GM12865 (cell line): ENCODE measurements around the gene KLHL6.

Source experiments
- DNase-seq: peaks from one replicate; pipeline ENCODE4 v3.0.0; 2010; ENCODE audit warnings: low read depth
- H3K4me3 ChIP-seq: 2 replicates; pipeline ENCODE4 v1.5.1; 2011; ENCODE audit warnings: mild to moderate bottlenecking, low read depth, low read length, control low read depth
- TF ChIP-seq, protein P1 (sequence below): IDR thresholded peaks from 2 replicates; pipeline ENCODE4 v1.5.1; 2011; ENCODE audit warnings: low read length, control low read depth, low read depth, inconsistent platforms; ENCODE audit not compliant: insufficient read depth; ENCODE audit errors: missing control alignments

KLHL6 gene

GRCh38 chr3:183498634-183499033, 56.9 kb downstream of the KLHL6 start:
- TF ChIP-seq, protein P1, sequence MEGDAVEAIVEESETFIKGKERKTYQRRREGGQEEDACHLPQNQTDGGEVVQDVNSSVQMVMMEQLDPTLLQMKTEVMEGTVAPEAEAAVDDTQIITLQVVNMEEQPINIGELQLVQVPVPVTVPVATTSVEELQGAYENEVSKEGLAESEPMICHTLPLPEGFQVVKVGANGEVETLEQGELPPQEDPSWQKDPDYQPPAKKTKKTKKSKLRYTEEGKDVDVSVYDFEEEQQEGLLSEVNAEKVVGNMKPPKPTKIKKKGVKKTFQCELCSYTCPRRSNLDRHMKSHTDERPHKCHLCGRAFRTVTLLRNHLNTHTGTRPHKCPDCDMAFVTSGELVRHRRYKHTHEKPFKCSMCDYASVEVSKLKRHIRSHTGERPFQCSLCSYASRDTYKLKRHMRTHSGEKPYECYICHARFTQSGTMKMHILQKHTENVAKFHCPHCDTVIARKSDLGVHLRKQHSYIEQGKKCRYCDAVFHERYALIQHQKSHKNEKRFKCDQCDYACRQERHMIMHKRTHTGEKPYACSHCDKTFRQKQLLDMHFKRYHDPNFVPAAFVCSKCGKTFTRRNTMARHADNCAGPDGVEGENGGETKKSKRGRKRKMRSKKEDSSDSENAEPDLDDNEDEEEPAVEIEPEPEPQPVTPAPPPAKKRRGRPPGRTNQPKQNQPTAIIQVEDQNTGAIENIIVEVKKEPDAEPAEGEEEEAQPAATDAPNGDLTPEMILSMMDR, result no peak
- no peak overlapping the region for H3K4me3 ChIP-seq
- DNase-seq, result no peak

- DNase-seq, result no peak
- no peak overlapping the region for H3K4me3 ChIP-seq
- TF ChIP-seq, protein P1, result no peak
Observed at GRCh38 chr3:183497313-183497712, 58.2 kb downstream of the KLHL6 start.

DNA sequence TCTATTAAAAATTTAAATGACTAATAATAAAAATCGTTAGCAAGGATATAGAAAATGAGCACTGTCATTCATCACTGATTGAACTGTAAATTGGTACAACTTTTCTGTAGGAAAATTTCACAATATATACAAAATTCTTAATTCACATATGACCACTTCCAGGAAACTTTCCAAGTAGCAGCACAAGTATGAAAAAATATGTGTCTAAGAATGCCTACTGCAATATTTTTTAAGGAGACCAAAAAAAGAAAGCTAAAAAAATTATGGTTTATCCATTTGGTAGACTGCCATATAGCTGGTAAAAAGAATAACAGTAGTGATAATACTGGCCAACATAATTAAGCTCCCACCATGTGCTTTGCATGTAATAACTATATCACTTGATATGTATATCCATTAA, 59.2 kb downstream of the KLHL6 start:
- no peak for DNase-seq
- H3K4me3 ChIP-seq, result no peak overlapping the region
- TF ChIP-seq, protein P1, result no peak

DNA sequence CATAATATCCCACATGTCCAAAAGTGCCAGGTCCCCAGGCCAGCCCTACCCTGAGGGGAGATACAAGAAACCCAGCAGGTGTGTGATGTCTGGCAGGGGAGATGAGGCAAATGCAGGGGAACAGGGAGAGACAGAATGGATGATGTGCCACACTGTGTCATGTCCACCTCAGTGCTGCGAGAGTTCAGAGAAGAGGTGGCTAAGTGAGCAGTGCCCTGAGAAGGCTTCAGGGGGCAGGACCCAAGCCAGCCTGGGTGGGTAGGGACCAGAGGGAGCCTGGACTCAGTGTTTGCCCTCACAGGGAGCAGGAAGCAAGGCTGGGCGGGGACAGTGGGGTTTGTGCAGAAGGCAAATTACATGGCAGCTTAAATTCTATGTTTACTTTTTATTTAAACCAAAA, 61.2 kb downstream of the KLHL6 start:
- TF ChIP-seq, protein P1, result no peak
- no peak for DNase-seq

GRCh38 chr3:183493296-183494045, 62.0 kb downstream of the KLHL6 start:
- DNase-seq, result no peak

More for the DNA sequence above, 61.2 kb downstream of the KLHL6 start:
- no peak overlapping the region for H3K4me3 ChIP-seq

DNA sequence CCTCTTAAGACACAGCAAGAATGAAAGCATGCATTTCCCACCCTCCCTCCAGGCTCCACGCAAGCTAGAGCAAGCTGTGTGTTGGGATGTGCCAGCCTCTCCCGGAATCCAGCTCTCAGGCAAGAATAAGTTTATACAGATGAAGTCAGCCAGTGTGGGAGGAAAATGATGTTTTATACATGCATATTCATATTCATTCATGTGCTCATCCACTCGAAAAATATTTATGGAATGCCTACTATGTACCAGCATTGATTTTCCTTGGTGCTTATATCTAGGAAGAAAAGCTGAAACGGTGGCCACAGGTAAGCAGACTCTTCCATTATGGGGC, 62.7 kb downstream of the KLHL6 start:
- TF ChIP-seq, protein P1, result no peak
- no peak overlapping the region for H3K4me3 ChIP-seq
- no peak for DNase-seq

More at GRCh38 chr3:183493296-183494045, 62.0 kb downstream of the KLHL6 start:
- no peak overlapping the region for H3K4me3 ChIP-seq
- TF ChIP-seq, protein P1, result no peak
